ENCODE measurements around the gene LEF1. TPM values are rescaled to one million over a fixed set of nuclear protein-coding genes. Genes with fewer than 3 reads are reported as not detected.

Gene LEF1
- total RNA-seq, 2 donors from 2014 or later = 2.1 to 3.4 TPM

DNA sequence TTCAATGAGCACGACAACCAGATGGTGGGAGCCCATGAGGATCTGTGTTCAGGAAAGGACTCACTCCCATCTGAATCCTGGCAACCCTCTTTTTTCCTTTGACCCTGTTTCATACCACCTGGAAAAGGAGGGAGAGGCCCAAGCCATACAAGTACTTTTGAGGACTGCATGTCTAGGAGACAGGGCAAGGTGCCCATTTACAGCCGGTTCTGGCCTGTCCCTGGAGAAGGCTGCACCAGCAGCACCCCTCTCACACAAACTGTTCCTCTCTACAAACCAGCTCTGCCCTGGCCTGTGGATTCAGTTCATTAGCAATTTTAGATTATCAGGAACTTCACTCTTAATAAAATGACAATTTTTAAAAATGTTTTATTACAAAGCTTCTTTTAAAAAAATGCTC, 121.5 kb downstream of the LEF1 start:
- no peaks in the 10 kb centered on the region for H3K9me3 ChIP-seq
- no peak overlapping the region for H3K9ac ChIP-seq (ENCODE audit: low read depth in 2 of 2, low read length in 2 of 2)
- no peak overlapping the region for H3K4me3 ChIP-seq
- H3K4me1 ChIP-seq = no peaks in the 10 kb centered on the region
- TF ChIP-seq, protein P1, sequence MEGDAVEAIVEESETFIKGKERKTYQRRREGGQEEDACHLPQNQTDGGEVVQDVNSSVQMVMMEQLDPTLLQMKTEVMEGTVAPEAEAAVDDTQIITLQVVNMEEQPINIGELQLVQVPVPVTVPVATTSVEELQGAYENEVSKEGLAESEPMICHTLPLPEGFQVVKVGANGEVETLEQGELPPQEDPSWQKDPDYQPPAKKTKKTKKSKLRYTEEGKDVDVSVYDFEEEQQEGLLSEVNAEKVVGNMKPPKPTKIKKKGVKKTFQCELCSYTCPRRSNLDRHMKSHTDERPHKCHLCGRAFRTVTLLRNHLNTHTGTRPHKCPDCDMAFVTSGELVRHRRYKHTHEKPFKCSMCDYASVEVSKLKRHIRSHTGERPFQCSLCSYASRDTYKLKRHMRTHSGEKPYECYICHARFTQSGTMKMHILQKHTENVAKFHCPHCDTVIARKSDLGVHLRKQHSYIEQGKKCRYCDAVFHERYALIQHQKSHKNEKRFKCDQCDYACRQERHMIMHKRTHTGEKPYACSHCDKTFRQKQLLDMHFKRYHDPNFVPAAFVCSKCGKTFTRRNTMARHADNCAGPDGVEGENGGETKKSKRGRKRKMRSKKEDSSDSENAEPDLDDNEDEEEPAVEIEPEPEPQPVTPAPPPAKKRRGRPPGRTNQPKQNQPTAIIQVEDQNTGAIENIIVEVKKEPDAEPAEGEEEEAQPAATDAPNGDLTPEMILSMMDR (IDR thresholded peaks at IDR 0.05) = no peak
- H3K27ac ChIP-seq = no peak overlapping the region
- H3K27me3 ChIP-seq = no peaks in the 10 kb centered on the region
- intact Hi-C loops (cut with DNase I) = no loop called here
- no peak for DNase-seq
- no peaks in the 10 kb centered on the region for H3K36me3 ChIP-seq

GRCh38 chr4:108045687-108046024, 123.1 kb downstream of the LEF1 start:
- Histone ChIP-seq H3K9ac (ENCODE audit: low read depth in 2 of 2, low read length in 2 of 2) (no peak overlapping the region), H3K9me3 (no peaks in the 10 kb centered on the region), H3K27me3 (no peaks in the 10 kb centered on the region), H3K4me3 (no peak overlapping the region), H3K27ac (no peak overlapping the region), H3K4me1 (no peaks in the 10 kb centered on the region), H3K36me3 (no peaks in the 10 kb centered on the region)
- DNase-seq = no peak
- intact Hi-C loops (cut with DNase I) = no loop called here
- TF ChIP-seq, protein P1 (IDR thresholded peaks at IDR 0.05) = no peak

DNA sequence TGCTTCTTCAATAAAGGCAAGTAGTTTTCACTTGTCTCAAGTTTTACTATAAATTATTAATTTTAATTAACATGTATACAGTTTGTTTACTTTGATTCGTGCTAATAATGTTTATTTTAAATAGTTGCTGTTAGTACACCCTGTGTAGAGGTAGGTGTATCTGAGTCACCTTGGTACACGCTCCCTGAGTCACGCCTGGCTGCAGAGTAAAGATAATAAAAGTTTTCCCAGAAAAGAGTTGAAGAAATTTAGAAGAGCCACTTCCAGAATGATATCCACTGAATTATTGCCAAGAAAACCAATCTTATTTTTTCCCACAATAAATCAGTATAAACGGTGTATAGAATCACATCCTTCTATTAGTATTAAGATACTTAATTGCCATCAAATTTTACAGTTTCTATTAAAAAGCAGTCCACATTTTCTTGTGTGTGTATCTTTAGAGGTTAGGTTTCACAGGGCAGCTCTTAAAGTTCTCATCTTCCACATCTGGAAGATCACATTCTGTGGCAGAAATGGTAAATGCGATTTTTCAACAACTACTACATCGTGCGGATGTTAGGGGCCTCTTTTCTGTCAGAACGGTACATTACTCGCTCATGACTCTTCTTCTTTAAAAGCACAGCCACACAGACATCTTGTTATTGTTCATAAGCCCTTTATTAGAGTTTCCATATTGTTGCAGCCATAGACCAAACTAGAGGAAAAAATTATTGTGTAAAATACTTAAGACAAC, 123.6 kb downstream of the LEF1 start:
- TF ChIP-seq, protein P1 (IDR thresholded peaks at IDR 0.05) = no peak
- DNase-seq = no peak
- Histone ChIP-seq H3K4me1 (no peaks in the 10 kb centered on the region), H3K27me3 (no peaks in the 10 kb centered on the region), H3K9me3 (no peaks in the 10 kb centered on the region), H3K36me3 (no peaks in the 10 kb centered on the region), H3K9ac (ENCODE audit: low read depth in 2 of 2, low read length in 2 of 2) (no peak overlapping the region), H3K27ac (no peak overlapping the region), H3K4me3 (no peak overlapping the region)
- intact Hi-C loops (cut with DNase I) = no loop called here

- no peak overlapping the region for H3K9ac ChIP-seq (ENCODE audit: low read depth in 2 of 2, low read length in 2 of 2)
- H3K36me3 ChIP-seq = no peaks in the 10 kb centered on the region
- H3K9me3 ChIP-seq = no peaks in the 10 kb centered on the region
- DNase-seq = no peak
- H3K4me1 ChIP-seq = no peaks in the 10 kb centered on the region
- H3K27me3 ChIP-seq = no peaks in the 10 kb centered on the region
- H3K4me3 ChIP-seq = no peak overlapping the region
- intact Hi-C loops (cut with DNase I) = no loop called here
- H3K27ac ChIP-seq = no peak overlapping the region
- TF ChIP-seq, protein P1 (IDR thresholded peaks at IDR 0.05) = no peak
Observed at GRCh38 chr4:108043526-108043925, 125.2 kb downstream of the LEF1 start.

- no peaks in the 10 kb centered on the region for H3K4me1 ChIP-seq
- intact Hi-C loops (cut with DNase I) = no loop called here
Observed at GRCh38 chr4:108042927-108043326, 125.8 kb downstream of the LEF1 start.

More at GRCh38 chr4:108042927-108043326, 125.8 kb downstream of the LEF1 start:
- no peaks in the 10 kb centered on the region for H3K27me3 ChIP-seq
- no peak overlapping the region for H3K9ac ChIP-seq (ENCODE audit: low read depth in 2 of 2, low read length in 2 of 2)
- no peaks in the 10 kb centered on the region for H3K36me3 ChIP-seq
- no peak overlapping the region for H3K4me3 ChIP-seq
- no peaks in the 10 kb centered on the region for H3K9me3 ChIP-seq
- DNase-seq = no peak
- H3K27ac ChIP-seq = no peak overlapping the region
- TF ChIP-seq, protein P1 (IDR thresholded peaks at IDR 0.05) = no peak
